ENCODE results near the gene TUBGCP2. TPM values are rescaled to one million over a fixed set of nuclear protein-coding genes. Genes with fewer than 3 reads are reported as not detected.

The TUBGCP2 gene
- total and polyA plus RNA-seq, 9 of the 15 experiments (the other 6 are each of a cell fraction or from before 2014, with no cell fraction given), result 4.3 to 56.6 (median 28.4) TPM

DNA sequence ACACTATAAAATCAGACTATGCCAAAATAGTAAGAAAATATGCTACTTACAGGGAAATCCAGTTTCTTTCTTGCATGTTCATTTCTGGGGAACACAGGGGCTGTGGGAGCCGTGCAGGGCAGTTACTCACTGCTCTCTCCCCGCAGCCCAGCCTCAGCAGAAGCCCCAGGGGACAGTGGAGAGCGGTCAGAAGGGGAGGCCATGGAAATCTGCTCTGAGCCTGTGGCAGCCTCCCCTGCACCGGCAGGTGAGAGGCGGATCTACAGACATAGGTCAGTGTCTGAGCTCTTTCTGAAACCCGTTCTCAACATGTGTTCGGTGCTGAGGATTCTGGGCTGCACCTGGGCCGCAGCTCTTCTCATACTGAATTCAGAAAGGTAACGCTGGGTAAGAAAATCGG, 2.9 kb upstream of the TUBGCP2 start (continued):
- TF ChIP-seq SP2 (IDR thresholded peaks at IDR 0.05; ENCODE audit: extremely low read depth, low read depth, low read length, poor library complexity, severe bottlenecking) (no peak), BHLHE40 (IDR thresholded peaks at IDR 0.05; ENCODE audit: low read length) (no peak), KAT7 (CRISPR knock-in tag; IDR thresholded peaks at IDR 0.05; ENCODE audit: borderline replicate concordance) (no peak), STAG1 (CRISPR knock-in tag; IDR thresholded peaks at IDR 0.05; ENCODE audit: borderline replicate concordance) (no peak)

DNA sequence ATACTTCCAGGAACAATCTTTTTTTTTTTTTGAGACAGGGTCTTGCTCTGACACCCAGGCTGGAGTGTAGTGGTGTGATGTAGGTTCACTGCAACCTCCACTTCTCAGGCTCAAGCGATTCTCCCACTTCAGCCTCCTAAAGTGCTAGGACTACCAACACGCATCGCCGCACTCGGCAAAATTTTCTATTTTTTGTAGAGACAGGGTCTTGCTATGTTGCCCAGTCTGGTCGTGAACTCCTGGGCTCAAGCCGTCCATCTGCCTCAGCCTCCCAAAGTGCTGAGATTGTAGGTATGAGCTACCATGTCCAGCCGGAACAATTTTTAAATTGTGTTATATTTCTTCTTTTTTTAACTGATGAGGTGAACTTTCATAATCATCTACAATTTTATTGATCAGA, 2.1 kb upstream of the TUBGCP2 start:
- TF ChIP-seq MTA2 (IDR thresholded peaks at IDR 0.05; ENCODE audit: low read depth) (no peak), ZNF121 (CRISPR knock-in tag; conservative IDR thresholded peaks at IDR 0.05) (peak; percentile 47; the same call in 1 of the 2 replicates), HNRNPLL (IDR thresholded peaks at IDR 0.05; ENCODE audit: low read depth, low read length, poor library complexity, severe bottlenecking) (no peak), HMG20B (CRISPR knock-in tag; IDR thresholded peaks at IDR 0.05) (no peak)
- TF ChIP-seq, protein P1, sequence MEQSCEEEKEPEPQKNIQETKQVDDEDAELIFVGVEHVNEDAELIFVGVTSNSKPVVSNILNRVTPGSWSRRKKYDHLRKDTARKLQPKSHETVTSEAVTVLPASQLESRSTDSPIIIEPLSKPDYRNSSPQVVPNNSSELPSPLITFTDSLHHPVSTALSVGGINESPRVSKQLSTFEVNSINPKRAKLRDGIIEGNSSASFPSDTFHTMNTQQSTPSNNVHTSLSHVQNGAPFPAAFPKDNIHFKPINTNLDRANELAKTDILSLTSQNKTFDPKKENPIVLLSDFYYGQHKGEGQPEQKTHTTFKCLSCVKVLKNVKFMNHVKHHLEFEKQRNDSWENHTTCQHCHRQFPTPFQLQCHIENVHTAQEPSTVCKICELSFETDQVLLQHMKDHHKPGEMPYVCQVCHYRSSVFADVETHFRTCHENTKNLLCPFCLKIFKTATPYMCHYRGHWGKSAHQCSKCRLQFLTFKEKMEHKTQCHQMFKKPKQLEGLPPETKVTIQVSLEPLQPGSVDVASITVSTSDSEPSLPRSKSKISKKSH (CRISPR knock-in tag; IDR thresholded peaks at IDR 0.05), result no peak
- TF ChIP-seq, protein P2, sequence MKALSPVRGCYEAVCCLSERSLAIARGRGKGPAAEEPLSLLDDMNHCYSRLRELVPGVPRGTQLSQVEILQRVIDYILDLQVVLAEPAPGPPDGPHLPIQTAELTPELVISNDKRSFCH (CRISPR knock-in tag; IDR thresholded peaks at IDR 0.05), result no peak
- TF ChIP-seq, protein P2 (tag; IDR thresholded peaks at IDR 0.05), result no peak
- Histone ChIP-seq H3K9me3 (replicated peaks; ENCODE audit: control insufficient read depth, insufficient read depth, low read depth, low read length) (no peaks in the 10 kb centered on the region), H3K79me2 (ENCODE audit: control insufficient read depth, insufficient read depth, low read length) (peaks cover 34% of the 10 kb centered on the region), H3K27ac (ENCODE audit: extremely low read depth, low read depth, low read length) (no peak overlapping the region), H4K20me1 (replicated peaks; ENCODE audit: control insufficient read depth, insufficient read depth, low read length) (no peaks in the 10 kb centered on the region), H3K9me1 (ENCODE audit: control insufficient read depth, insufficient read depth, low read length) (no peaks in the 10 kb centered on the region), H3K36me3 (ENCODE audit: control insufficient read depth, insufficient read depth, low read length) (peaks cover 37% of the 10 kb centered on the region; the same call in 2 of the 3 replicates), H3K4me1 (replicated peaks in 1 of 2; ENCODE audit: control insufficient read depth in 2 of 2, insufficient read depth in 2 of 2, low read length in 2 of 2) (peaks cover 16 to 48% of the 10 kb centered on the region in 2 experiments), H3K4me2 (ENCODE audit: insufficient read depth, low read length) (no peak overlapping the region), H3K4me3 (no peak overlapping the region), H2AFZ (ENCODE audit: low read depth, low read length) (no peak overlapping the region), H3K9ac (ENCODE audit: insufficient read depth in 1 of 2, low read depth in 2 of 2, low read length in 2 of 2) (no peak overlapping the region), H3K27me3 (ENCODE audit: control insufficient read depth in 2 of 2, insufficient read depth in 2 of 2, low read length in 2 of 2) (no peaks in the 10 kb centered on the region)
- FAIRE-seq, result no peak
- BruUV-seq (replicated peaks), result no TSS peak
- in situ Hi-C loops (cut with MboI), result no loop called here
- ChIA-PET CTCF (ENCODE audit: low intra/inter-chr PET ratio) (no interaction called here), POLR2A (no interaction called here)
- WGBS (ENCODE audit: insufficient coverage, low coverage, missing lambda C conversion rate), result 98% methylated on average over 6 of the region's 8 CpGs
- DNase-seq (ENCODE audit: extremely low read depth in 1 of 4, low spot score in 3 of 4), result no peak
- intact Hi-C loops (cut with micrococcal nuclease), result no loop called here
- ATAC-seq, result no peak
